ENCODE measurements around the gene CCDC188. TPM values are rescaled to one million over a fixed set of nuclear protein-coding genes. Genes with fewer than 3 reads are reported as not detected.

CCDC188 gene
- total RNA-seq, 1 experiment from 2014 or later = 0.84 TPM

GRCh38 chr22:20180245-20180630 lies 29.4 kb upstream of the CCDC188 start:
- no peaks in the 10 kb centered on the region for H3K9me3 ChIP-seq (replicated peaks)
- no peaks in the 10 kb centered on the region for H3K4me1 ChIP-seq (replicated peaks)
- H3K27me3 ChIP-seq (replicated peaks) = 0 out of 2 replicates have a peak, but pooled peaks cover 4% of the 10 kb centered on the region
- no peak for DNase-seq (ENCODE audit: low read depth in 1 of 2, low spot score in 2 of 2)
- no peak overlapping the region for H3K4me3 ChIP-seq
- no peak overlapping the region for H3K27ac ChIP-seq
- H3K36me3 ChIP-seq = no peaks in the 10 kb centered on the region

DNA sequence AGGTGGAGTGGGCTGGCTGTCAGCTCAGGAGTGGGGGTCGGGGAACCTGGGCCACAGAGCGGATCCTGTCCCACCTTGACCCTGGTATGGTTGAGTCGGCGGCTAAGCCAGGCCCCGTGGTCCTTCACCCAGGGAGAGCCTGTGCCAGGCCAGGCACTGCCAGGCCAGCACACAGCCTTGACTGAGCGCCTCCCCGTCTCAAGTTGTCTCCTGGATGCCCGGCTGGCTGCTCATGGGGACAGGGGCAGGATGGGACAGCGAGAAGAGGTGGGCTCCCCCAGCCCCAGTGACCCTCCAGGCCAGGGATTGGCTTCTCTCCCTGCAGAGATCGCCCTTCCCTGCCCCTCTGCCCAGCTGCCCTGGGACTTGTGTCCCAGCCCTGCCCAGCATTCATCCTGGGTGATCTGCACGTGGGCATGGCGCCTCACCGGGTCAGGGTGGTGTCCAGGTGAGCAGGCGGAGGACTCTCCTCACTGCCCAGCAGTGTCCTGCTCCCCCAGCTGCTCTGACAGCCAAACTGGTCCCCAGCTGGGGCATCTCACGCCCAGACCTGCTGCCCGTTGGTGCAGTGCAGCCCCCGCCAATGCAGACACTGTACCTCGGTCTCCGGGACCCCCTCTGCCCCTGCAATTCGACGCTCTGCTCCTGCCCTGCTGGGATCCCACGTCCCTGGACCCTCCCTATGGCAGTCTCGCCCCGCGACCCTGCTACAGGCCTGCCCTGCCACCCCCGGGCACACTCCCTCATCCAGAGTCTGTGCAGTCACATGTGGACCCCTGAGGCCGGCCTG lies 28.8 kb upstream of the CCDC188 start:
- Histone ChIP-seq H3K4me1 (replicated peaks) (no peaks in the 10 kb centered on the region), H3K4me3 (no peak overlapping the region)

DNA sequence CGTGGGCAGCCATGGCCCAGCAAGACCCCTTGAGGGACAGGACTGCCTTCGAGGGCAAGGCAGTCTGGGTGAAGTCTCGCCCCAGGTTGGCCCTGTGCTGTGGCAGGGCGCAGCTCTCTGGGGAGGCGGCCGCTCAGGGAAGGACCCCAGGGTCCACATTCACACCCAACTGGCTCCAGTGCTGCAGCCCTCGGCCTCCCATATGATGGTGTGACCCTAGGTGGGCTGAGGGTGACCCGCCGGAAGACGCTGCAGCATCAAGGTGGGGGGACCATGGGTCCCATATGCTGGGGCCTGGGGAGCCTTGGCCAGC lies 28.0 kb upstream of the CCDC188 start:
- no peak for DNase-seq (ENCODE audit: low read depth in 1 of 2, low spot score in 2 of 2)
- Histone ChIP-seq H3K9me3 (replicated peaks) (no peaks in the 10 kb centered on the region), H3K27me3 (replicated peaks) (peaks cover 14% of the 10 kb centered on the region; the same call in 1 of the 2 replicates), H3K27ac (no peak overlapping the region), H3K36me3 (no peaks in the 10 kb centered on the region), H3K4me3 (no peak overlapping the region), H3K4me1 (replicated peaks) (no peaks in the 10 kb centered on the region)

More for the DNA sequence above, 28.8 kb upstream of the CCDC188 start:
- no peak overlapping the region for H3K27ac ChIP-seq
- no peak for DNase-seq (ENCODE audit: low read depth in 1 of 2, low spot score in 2 of 2)
- H3K9me3 ChIP-seq (replicated peaks) = no peaks in the 10 kb centered on the region
- H3K36me3 ChIP-seq = no peaks in the 10 kb centered on the region
- H3K27me3 ChIP-seq (replicated peaks) = peaks cover 6% of the 10 kb centered on the region; the same call in 1 of the 2 replicates

DNA sequence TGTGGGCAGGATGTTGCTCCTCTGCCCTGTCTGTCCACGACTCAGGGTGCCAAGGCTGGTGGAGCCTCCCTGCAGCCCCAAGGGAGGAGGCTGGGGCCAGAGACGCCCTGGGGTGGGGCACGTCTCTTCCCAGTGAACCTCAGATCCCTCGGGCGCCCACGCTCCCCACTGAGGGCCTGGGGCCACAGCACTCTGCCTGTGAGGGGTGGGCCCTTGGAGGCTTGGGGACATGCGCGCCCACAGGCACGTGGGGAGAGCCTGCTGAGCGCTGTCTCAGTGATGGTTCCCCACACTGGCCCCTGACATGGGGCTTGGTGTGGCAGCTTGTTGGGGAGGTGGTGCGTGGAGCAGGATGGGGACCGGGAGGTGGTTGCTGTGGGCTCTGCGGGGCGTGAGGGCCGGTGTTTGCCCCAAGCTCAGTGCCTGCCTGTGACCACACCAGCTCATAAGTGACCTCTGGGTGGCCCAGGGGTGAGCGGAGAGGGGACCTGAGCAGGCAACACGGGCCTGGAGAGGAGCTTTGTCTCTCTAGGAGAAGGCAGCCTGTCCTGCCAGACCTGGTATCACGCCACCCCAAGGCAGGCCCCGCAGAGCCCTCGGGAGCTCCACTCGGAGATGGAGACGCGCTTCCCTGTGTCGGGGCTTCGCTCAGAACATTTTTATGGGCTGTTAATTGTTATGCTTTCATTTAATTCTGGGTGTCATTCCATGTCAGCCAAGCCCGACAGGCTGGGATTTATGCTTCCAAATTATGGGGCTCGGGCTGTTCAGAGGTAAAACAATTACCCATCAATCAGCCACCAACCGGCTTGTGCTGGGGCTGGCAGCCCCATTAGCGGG lies 27.4 kb upstream of the CCDC188 start:
- H3K9me3 ChIP-seq (replicated peaks) = no peaks in the 10 kb centered on the region
- no peaks in the 10 kb centered on the region for H3K4me1 ChIP-seq (replicated peaks)
- no peaks in the 10 kb centered on the region for H3K36me3 ChIP-seq
- no peak for DNase-seq (ENCODE audit: low read depth in 1 of 2, low spot score in 2 of 2)
- no peak overlapping the region for H3K4me3 ChIP-seq
- no peak overlapping the region for H3K27ac ChIP-seq
- peaks cover 20% of the 10 kb centered on the region; the same call in 1 of the 2 replicates for H3K27me3 ChIP-seq (replicated peaks)

DNA sequence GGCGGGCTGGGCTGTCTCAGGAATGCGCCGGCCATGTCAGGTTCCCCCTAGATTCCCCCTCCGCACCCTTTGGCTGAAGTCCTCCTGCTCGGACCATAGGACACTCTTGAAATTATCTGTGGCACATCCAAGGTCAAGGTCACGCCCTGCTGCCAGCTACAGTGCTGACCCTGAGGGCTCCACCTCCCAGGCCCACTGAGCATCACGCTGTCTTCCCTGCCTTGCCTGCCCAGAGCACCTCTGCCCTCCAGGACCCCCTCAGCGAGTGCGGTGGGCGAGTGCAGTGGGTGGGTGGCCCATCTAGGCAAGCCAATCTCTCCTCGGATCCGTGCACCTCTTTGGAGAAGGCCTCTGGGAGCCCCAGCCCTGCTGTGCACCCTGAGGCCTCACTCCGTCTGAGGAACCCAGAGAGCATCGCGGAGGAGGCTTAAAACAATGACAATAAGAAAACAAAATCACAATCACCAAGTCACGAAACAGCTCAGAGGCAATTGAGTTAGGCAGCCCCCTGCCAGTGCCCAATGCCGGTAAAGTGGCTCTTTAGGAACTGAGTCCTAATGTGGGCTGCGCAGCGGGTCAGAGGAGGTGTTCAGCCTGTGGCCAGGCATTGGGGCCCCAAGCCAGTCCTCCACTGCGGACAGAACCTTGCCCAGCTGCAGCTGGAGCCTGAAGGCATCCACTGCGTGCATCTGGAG lies 26.5 kb upstream of the CCDC188 start:
- H3K27me3 ChIP-seq (replicated peaks) = peaks cover 20% of the 10 kb centered on the region; the same call in 1 of the 2 replicates
- H3K4me3 ChIP-seq = no peak overlapping the region
- no peak for DNase-seq (ENCODE audit: low read depth in 1 of 2, low spot score in 2 of 2)
- no peaks in the 10 kb centered on the region for H3K4me1 ChIP-seq (replicated peaks)
- H3K9me3 ChIP-seq (replicated peaks) = no peaks in the 10 kb centered on the region
- H3K27ac ChIP-seq = no peak overlapping the region
- H3K36me3 ChIP-seq = no peaks in the 10 kb centered on the region

DNA sequence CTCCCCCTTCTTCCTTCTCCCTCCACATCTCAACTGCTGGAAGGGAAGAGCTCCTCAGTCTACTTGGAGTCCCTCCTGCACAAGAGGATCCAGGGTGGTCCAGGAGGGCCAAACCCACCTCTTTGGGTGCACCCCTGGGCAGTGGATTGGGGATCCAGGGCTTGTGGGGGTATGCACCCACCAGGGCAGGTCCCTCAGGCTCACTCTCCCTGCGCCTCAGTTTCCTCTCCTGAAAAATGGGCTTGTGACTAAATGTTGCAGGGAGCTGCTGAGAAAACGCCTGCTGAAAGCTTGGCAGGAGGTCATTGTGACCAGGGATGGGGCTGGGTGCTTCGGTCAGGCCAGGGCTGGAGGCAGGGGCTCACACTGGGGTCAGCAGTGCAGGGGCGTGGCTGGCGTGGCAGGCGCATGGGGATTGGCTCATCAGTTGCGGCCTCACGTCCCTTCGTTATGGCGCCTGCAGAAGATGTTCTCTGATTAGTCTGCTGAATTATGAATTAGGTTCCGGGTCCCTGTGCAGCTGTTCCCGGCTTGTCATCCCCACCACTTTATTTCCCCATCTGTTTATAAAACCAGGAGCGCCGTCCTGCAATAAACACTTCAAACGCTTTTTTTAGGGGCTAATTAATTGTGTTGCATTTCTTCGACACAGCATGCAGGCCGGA lies 25.7 kb upstream of the CCDC188 start:
- Histone ChIP-seq H3K4me1 (replicated peaks) (no peaks in the 10 kb centered on the region), H3K36me3 (no peaks in the 10 kb centered on the region), H3K4me3 (no peak overlapping the region), H3K27me3 (replicated peaks) (peaks cover 20% of the 10 kb centered on the region; the same call in 1 of the 2 replicates), H3K9me3 (replicated peaks) (no peaks in the 10 kb centered on the region), H3K27ac (no peak overlapping the region)
- DNase-seq (ENCODE audit: low read depth in 1 of 2, low spot score in 2 of 2) = no peak

DNA sequence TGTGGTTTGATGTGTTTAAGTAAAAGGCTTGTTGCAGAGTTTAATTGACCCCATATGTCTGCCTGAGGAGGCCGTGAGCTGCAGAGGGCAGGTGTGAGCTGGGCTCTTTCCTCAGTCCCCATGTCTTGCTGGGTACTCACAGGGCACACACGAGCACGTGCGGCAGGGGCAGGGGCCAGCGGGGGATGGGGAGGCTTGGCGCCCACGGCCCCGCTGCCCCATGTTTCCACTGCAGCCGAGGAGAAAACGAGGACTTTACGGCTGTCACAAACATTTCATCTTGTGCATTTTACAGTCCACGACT lies 24.7 kb upstream of the CCDC188 start:
- H3K4me1 ChIP-seq (replicated peaks) = no peaks in the 10 kb centered on the region
- H3K9me3 ChIP-seq (replicated peaks) = no peaks in the 10 kb centered on the region
- no peak overlapping the region for H3K4me3 ChIP-seq
- H3K27me3 ChIP-seq (replicated peaks) = peaks cover 20% of the 10 kb centered on the region; the same call in 1 of the 2 replicates
- DNase-seq (ENCODE audit: low read depth in 1 of 2, low spot score in 2 of 2) = no peak
- H3K27ac ChIP-seq = no peak overlapping the region
- no peaks in the 10 kb centered on the region for H3K36me3 ChIP-seq

DNA sequence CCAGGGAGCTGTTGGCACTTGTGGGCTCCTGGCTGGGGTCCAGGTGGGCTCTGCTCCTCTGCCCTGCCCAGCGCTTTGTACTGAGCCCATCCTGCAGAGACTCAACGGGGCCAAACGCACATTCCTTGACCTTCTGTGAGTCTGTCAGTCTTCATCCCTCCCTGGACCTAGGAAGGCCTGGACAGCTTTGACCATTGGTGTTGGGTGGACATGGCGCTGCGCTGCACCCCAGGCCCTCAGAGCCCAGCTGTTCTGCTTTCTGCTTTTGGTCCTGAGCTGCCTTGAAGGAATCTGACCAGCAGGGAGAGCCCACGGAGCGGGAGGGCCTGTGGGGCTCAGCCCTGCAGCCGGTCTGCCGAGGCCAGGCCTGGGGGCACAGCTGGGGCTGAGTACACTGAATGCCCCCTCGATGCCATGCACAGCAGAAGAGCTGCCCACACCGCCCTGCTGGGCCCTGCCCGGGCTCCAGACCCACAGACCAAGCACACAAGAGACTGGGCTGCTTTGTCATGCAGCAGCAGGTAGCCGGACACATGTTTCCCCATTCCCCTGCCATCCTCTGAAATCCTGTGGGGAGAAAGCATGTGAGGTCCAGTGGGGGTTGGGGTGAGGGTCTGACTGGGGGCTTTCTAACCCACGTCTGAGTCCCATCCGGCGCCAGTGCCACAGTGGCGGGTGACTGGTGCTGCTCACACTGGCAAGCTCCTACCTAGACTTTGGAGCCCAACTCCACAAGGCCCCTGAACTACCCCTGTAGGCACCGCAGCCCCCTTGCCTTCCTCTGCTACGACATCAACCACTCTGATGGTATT lies 24.1 kb upstream of the CCDC188 start:
- H3K4me1 ChIP-seq (replicated peaks) = no peaks in the 10 kb centered on the region
- no peak for DNase-seq (ENCODE audit: low read depth in 1 of 2, low spot score in 2 of 2)
- no peak overlapping the region for H3K4me3 ChIP-seq
- H3K9me3 ChIP-seq (replicated peaks) = no peaks in the 10 kb centered on the region
- no peak overlapping the region for H3K27ac ChIP-seq
- H3K36me3 ChIP-seq = no peaks in the 10 kb centered on the region
- peaks cover 20% of the 10 kb centered on the region; the same call in 1 of the 2 replicates for H3K27me3 ChIP-seq (replicated peaks)

GRCh38 chr22:20173772-20174171 lies 22.9 kb upstream of the CCDC188 start:
- Histone ChIP-seq H3K4me1 (replicated peaks) (no peaks in the 10 kb centered on the region), H3K36me3 (no peaks in the 10 kb centered on the region), H3K4me3 (no peak overlapping the region), H3K27me3 (replicated peaks) (peaks cover 20% of the 10 kb centered on the region; the same call in 1 of the 2 replicates), H3K27ac (no peak overlapping the region), H3K9me3 (replicated peaks) (no peaks in the 10 kb centered on the region)
- no peak for DNase-seq (ENCODE audit: low read depth in 1 of 2, low spot score in 2 of 2)

DNA sequence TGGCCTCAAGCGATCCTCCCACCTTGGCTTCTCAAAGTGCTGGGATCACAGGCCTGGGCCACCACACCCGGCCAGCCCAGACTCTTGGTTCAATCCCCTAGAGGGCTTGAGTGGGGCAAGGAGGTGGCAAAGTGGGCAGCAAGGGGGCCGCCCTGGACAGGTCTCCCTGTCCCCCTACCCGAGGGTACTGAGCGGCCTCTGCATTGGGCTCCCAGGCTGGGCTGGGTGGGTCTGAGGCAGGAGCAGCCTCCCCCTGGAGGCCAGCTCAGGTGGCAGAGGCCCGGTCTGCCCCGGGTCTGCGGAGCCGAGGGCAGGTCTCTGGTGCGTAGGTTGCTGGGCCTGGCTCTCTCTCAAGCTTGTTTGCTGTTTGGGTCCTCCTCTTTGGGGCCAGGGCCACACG lies 22.4 kb upstream of the CCDC188 start:
- Histone ChIP-seq H3K4me3 (no peak overlapping the region), H3K27me3 (replicated peaks) (peaks cover 20% of the 10 kb centered on the region; the same call in 1 of the 2 replicates), H3K9me3 (replicated peaks) (no peaks in the 10 kb centered on the region), H3K4me1 (replicated peaks) (no peaks in the 10 kb centered on the region), H3K36me3 (no peaks in the 10 kb centered on the region), H3K27ac (no peak overlapping the region)
- DNase-seq (ENCODE audit: low read depth in 1 of 2, low spot score in 2 of 2) = no peak

- Histone ChIP-seq H3K27me3 (replicated peaks) (peaks cover 20% of the 10 kb centered on the region; the same call in 1 of the 2 replicates), H3K9me3 (replicated peaks) (no peaks in the 10 kb centered on the region), H3K27ac (no peak overlapping the region), H3K4me3 (no peak overlapping the region), H3K36me3 (no peaks in the 10 kb centered on the region), H3K4me1 (replicated peaks) (no peaks in the 10 kb centered on the region)
- no peak for DNase-seq (ENCODE audit: low read depth in 1 of 2, low spot score in 2 of 2)
Measured at GRCh38 chr22:20172141-20172613, 21.3 kb upstream of the CCDC188 start.

GRCh38 chr22:20171288-20172140 lies 20.7 kb upstream of the CCDC188 start:
- Histone ChIP-seq H3K9me3 (replicated peaks) (no peaks in the 10 kb centered on the region), H3K36me3 (no peaks in the 10 kb centered on the region), H3K27me3 (replicated peaks) (peaks cover 18% of the 10 kb centered on the region; the same call in 1 of the 2 replicates), H3K4me1 (replicated peaks) (no peaks in the 10 kb centered on the region), H3K4me3 (no peak overlapping the region), H3K27ac (no peak overlapping the region)
- DNase-seq (ENCODE audit: low read depth in 1 of 2, low spot score in 2 of 2) = no peak
